ENCODE measurements around the gene LOXHD1. TPM values are rescaled to one million over a fixed set of nuclear protein-coding genes. Genes with fewer than 3 reads are reported as not detected.

LOXHD1 gene
- total RNA-seq, 1 experiment from 2014 or later = 0.35 TPM

DNA sequence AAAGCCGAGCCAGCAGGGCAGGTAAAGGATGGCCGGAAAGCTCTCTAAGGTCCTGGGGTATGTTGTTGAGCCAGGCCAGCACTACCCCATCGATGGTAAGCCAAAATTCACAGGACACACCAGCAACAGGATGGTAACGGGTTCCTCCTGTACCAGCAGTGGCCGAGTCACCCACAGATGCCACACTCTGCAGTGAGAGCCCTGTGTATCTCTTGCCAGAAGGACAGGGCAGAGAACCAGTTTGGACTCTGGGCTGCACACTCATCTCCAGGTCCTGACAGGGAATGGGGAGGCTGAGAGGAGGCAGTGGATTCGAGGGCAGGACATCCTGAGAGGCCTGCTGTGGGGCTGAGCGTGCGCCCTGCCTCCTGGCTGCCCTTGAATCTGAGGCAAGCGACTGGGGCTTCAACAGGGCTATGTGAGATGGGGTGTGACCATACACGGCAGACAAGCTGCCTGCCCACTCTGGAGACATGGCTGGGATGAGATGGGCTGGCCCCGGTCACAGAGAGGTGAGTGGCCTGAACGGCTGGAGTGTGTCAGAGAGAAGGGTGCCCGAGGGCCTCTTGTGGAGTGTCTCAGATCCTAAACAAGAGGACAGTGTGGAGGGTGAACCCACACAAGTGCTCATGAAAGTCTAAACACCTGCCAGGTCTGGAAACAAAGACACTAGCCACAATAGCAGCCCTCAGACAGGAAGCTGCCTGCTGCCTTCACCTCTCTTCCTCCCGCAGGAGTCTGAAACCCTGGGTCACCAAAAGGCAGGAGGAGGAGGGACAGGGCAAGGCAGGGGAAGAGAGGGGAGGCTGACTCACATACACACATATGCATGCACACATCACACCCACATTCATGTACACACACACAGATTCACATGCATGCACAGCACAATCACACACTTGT lies 182.3 kb downstream of the LOXHD1 start:
- H3K4me3 Mint-ChIP-seq = no peak overlapping the region
- TF ChIP-seq E2F1 (CRISPR knock-in tag; IDR thresholded peaks at IDR 0.05) (no peak), ZNF396 (CRISPR knock-in tag; IDR thresholded peaks at IDR 0.05; ENCODE audit: borderline replicate concordance) (no peak), ZNF232 (CRISPR knock-in tag; IDR thresholded peaks at IDR 0.05) (no peak), GTF2I (CRISPR knock-in tag; conservative IDR thresholded peaks at IDR 0.05) (no peak), SMAD3 (CRISPR knock-in tag; IDR thresholded peaks at IDR 0.05; ENCODE audit: borderline replicate concordance) (no peak), ZBTB21 (CRISPR knock-in tag; IDR thresholded peaks at IDR 0.05; ENCODE audit: borderline replicate concordance) (no peak), USF2 (CRISPR knock-in tag; IDR thresholded peaks at IDR 0.05) (no peak), FOXP1 (CRISPR knock-in tag; IDR thresholded peaks at IDR 0.05; ENCODE audit: borderline replicate concordance) (no peak), ELF4 (CRISPR knock-in tag; IDR thresholded peaks at IDR 0.05; ENCODE audit: low read depth) (no peak), ZNF512 (CRISPR knock-in tag; IDR thresholded peaks at IDR 0.05; ENCODE audit: borderline replicate concordance) (no peak), EMX1 (CRISPR knock-in tag; IDR thresholded peaks at IDR 0.05) (no peak), RELA (CRISPR knock-in tag; IDR thresholded peaks at IDR 0.05; ENCODE audit: borderline replicate concordance) (no peak), NFE2L1 (CRISPR knock-in tag; IDR thresholded peaks at IDR 0.05) (0 out of 2 replicates have a peak, but pooled peaks have one; percentile 52), ZNF138 (CRISPR knock-in tag; conservative IDR thresholded peaks at IDR 0.05) (no peak), ZNF121 (CRISPR knock-in tag; IDR thresholded peaks at IDR 0.05) (peak; percentile 38; the same call in 1 of the 2 replicates)
- TF ChIP-seq, protein P1, sequence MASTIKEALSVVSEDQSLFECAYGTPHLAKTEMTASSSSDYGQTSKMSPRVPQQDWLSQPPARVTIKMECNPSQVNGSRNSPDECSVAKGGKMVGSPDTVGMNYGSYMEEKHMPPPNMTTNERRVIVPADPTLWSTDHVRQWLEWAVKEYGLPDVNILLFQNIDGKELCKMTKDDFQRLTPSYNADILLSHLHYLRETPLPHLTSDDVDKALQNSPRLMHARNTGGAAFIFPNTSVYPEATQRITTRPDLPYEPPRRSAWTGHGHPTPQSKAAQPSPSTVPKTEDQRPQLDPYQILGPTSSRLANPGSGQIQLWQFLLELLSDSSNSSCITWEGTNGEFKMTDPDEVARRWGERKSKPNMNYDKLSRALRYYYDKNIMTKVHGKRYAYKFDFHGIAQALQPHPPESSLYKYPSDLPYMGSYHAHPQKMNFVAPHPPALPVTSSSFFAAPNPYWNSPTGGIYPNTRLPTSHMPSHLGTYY (CRISPR knock-in tag; IDR thresholded peaks at IDR 0.05) = no peak
- TF ChIP-seq, protein P2, sequence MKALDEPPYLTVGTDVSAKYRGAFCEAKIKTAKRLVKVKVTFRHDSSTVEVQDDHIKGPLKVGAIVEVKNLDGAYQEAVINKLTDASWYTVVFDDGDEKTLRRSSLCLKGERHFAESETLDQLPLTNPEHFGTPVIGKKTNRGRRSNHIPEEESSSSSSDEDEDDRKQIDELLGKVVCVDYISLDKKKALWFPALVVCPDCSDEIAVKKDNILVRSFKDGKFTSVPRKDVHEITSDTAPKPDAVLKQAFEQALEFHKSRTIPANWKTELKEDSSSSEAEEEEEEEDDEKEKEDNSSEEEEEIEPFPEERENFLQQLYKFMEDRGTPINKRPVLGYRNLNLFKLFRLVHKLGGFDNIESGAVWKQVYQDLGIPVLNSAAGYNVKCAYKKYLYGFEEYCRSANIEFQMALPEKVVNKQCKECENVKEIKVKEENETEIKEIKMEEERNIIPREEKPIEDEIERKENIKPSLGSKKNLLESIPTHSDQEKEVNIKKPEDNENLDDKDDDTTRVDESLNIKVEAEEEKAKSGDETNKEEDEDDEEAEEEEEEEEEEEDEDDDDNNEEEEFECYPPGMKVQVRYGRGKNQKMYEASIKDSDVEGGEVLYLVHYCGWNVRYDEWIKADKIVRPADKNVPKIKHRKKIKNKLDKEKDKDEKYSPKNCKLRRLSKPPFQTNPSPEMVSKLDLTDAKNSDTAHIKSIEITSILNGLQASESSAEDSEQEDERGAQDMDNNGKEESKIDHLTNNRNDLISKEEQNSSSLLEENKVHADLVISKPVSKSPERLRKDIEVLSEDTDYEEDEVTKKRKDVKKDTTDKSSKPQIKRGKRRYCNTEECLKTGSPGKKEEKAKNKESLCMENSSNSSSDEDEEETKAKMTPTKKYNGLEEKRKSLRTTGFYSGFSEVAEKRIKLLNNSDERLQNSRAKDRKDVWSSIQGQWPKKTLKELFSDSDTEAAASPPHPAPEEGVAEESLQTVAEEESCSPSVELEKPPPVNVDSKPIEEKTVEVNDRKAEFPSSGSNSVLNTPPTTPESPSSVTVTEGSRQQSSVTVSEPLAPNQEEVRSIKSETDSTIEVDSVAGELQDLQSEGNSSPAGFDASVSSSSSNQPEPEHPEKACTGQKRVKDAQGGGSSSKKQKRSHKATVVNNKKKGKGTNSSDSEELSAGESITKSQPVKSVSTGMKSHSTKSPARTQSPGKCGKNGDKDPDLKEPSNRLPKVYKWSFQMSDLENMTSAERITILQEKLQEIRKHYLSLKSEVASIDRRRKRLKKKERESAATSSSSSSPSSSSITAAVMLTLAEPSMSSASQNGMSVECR (CRISPR knock-in tag; IDR thresholded peaks at IDR 0.05; ENCODE audit: borderline replicate concordance) = no peak
- no peaks in the 10 kb centered on the region for H3K9me3 Mint-ChIP-seq
- peaks cover 11% of the 10 kb centered on the region; the same call in 1 of the 2 replicates for H3K4me1 Mint-ChIP-seq
- DNase-seq (ENCODE audit: low spot score) = no peak
- peak; percentile 52 for ATAC-seq
- no peaks in the 10 kb centered on the region for H3K27me3 Mint-ChIP-seq (ENCODE audit: low read depth)
- ChIA-PET CTCF (interaction anchor here (1.2 to 1.4 kb wide), 3 partner anchors 8 to 82 kb away, joined by 3 to 4 read pairs (median 4); no protein-coding TSS in a partner anchor), POLR2A (interaction anchor here (0.6 kb wide), 1 partner anchor 575 kb away, joined by 4 read pairs; no protein-coding TSS in a partner anchor)
- no peak overlapping the region for H3K27ac Mint-ChIP-seq
- H3K36me3 Mint-ChIP-seq = no peaks in the 10 kb centered on the region
